Pancreas (tissue), 10 donors: ENCODE results near the gene RITA1. TPM values are rescaled to one million over a fixed set of nuclear protein-coding genes. Genes with fewer than 3 reads are reported as not detected.

Experiments
- ATAC-seq, 4 donors: fragments of 200-7000 bp; cut with Tn5 transposase; one replicate each; pipeline versions ENCODE4 v1.8.0 to v1.9.1; 2020; ENCODE audit warnings: mild to moderate bottlenecking in 4 of 4, moderate library complexity in 4 of 4
- DNase-seq, 6 donors: peaks; one replicate each; pipeline ENCODE4 v3.0.0-alpha.2; 2020
- FAIRE-seq: peaks from 2 replicates; lab custom pipeline; 2012; peaks lifted over from hg19 to GRCh38; lab: Jason Lieb, UNC
- H3K27ac ChIP-seq, 4 donors: fragments of 200-600 bp; sonication (generic); 1 replicate in 3 of 4; 2 replicates in 1 of 4; pipeline versions ENCODE4 v1.5.0 to v1.8.0; 2020
- H3K27me3 ChIP-seq, 4 donors: fragments of 200-600 bp; one replicate each; pipeline ENCODE4 v1.8.0; 2021
- H3K36me3 ChIP-seq, 3 donors: fragments of 200-600 bp; sonication (generic) in 1 of 3; one replicate each; pipeline versions ENCODE4 v1.5.0 to v1.8.0; 2020 to 2021
- H3K4me1 ChIP-seq, 3 donors: fragments of 200-600 bp; one replicate each; pipeline ENCODE4 v1.8.0; 2021
- H3K4me3 ChIP-seq, 4 donors: fragments of 200-600 bp; sonication (generic) in 2 of 4; one replicate each; pipeline versions ENCODE4 v1.5.0 to v1.8.0; 2020 to 2021
- H3K9me3 ChIP-seq, 4 donors: fragments of 200-600 bp; one replicate each; pipeline ENCODE4 v1.8.0; 2021
- CTCF ChIP-seq, 4 donors: fragments of 200-600 bp; sonication (generic) in 3 of 4; IDR thresholded peaks; one replicate each; pipeline versions ENCODE4 v1.5.0 to v1.8.0; 2021; ENCODE audit warnings: antibody characterized with exemption in 4 of 4
- WGBS, 2 donors: extraction: QIAGEN DNeasy Blood & Tissue Kit; methylation state at CpG; one replicate each; pipeline ENCODE4 v1.1.7; 2013; 5-methylcytosine and 5-hydroxymethylcytosine counted together
- intact Hi-C, 3 donors: fragments of 100-400 bp; cut with DNase I; formaldehyde crosslinking; loops; one replicate each; pipeline versions ENCODE4 v1.11.1 to v1.14.2; 2022
- polyA plus RNA-seq, 2 donors: library from polyadenylated mRNA; stranded (reverse); fragments of 200-250 nt; gene quantifications; one replicate each; pipeline ENCODE4 v1.2.3, GENCODE V29; 2013
- total RNA-seq, 6 donors: library from RNA; stranded (reverse); fragmentation: NEBNext Ultra II Directional in 4 of 6; extraction: Animal tissue kit (Norgen Biotek cat#: 25700) in 4 of 6; gene quantifications; one replicate each; pipeline versions ENCODE4 v1.2.1 to v1.2.4, GENCODE V29; 2021 to 2023
- donor health status: healthy with polysubstance abuse.
- donor health status: DM: no; HTN: no; CAD: no; lungs with moderate emphysema.
- donor health status: DM: no; HTN: no; CAD: no.
- donor health status: control.
- donor health status: control.
- donor health status: Bipolar disorder and iron deficiency.
- donor health status: DM: yes; HTN: yes; CAD: no.
- donor health status: DM: no; HTN: no; CAD: no.
- donor health status: DM: no; HTN: no; CAD: no.
- donor health status: DM: yes; HTN: yes; CAD: no.

The RITA1 gene
- total and polyA plus RNA-seq, 8 donors = 4.8 to 8.9 (median 5.4) TPM

GRCh38 chr12:113158439-113159203 lies 26.9 kb upstream of the RITA1 start:
- FAIRE-seq (no peak), DNase-seq (peak in 1 of 6 donors; percentile 70), ATAC-seq (no peak)
- no peak overlapping the region for H3K4me3 ChIP-seq
- peaks cover 0 to 6% (median 0%) of the 10 kb centered on the region in 3 donors for H3K4me1 ChIP-seq
- H3K27ac ChIP-seq = no peak overlapping the region
- H3K27me3 ChIP-seq = no peaks in the 10 kb centered on the region
- WGBS, 2 donors = 96% methylated on average over 25 to 26 of the region's 26 CpGs
- TF ChIP-seq CTCF (IDR thresholded peaks at IDR 0.05) = no peak
- intact Hi-C loops = loop anchor here in 2 of 3 donors (5.0 to 10.0 kb wide), 2 partner anchors 104 to 111 kb away; partner anchors contain the start of gene DTX1 (in 1 of the 2)
- peaks cover 0 to 40% (median 15%) of the 10 kb centered on the region in 3 donors for H3K36me3 ChIP-seq
- no peaks in the 10 kb centered on the region for H3K9me3 ChIP-seq

GRCh38 chr12:113159937-113160336 lies 25.6 kb upstream of the RITA1 start:
- no peak for TF ChIP-seq CTCF (IDR thresholded peaks at IDR 0.05)
- Histone ChIP-seq H3K9me3 (no peaks in the 10 kb centered on the region), H3K4me3 (no peak overlapping the region), H3K27ac (no peak overlapping the region), H3K36me3 (peaks cover 0 to 52% (median 16%) of the 10 kb centered on the region in 3 donors), H3K4me1 (no peaks in the 10 kb centered on the region), H3K27me3 (no peaks in the 10 kb centered on the region)
- intact Hi-C loops = loop anchor here in 2 of 3 donors (5.0 to 10.0 kb wide), 3 partner anchors 55 to 113 kb away; partner anchors contain the start of gene DTX1 (in 1 of the 2)
- no peak for DNase-seq
- FAIRE-seq = no peak
- 94 to 95% methylated on average over 7 of the region's 7 CpGs for WGBS, 2 donors
- ATAC-seq = no peak

- H3K4me1 ChIP-seq = no peaks in the 10 kb centered on the region
- H3K27ac ChIP-seq = no peak overlapping the region
- FAIRE-seq (no peak), DNase-seq (no peak), ATAC-seq (no peak)
- no peaks in the 10 kb centered on the region for H3K27me3 ChIP-seq
- H3K9me3 ChIP-seq = no peaks in the 10 kb centered on the region
- H3K36me3 ChIP-seq = peaks cover 0 to 66% (median 26%) of the 10 kb centered on the region in 3 donors
- intact Hi-C loops = loop anchor here in 1 of 3 donors (10.0 kb wide), 1 partner anchor 57 kb away; no protein-coding TSS in a partner anchor
- no peak for TF ChIP-seq CTCF (IDR thresholded peaks at IDR 0.05)
- 86 to 87% methylated on average over 23 to 26 of the region's 26 CpGs for WGBS, 2 donors
- no peak overlapping the region for H3K4me3 ChIP-seq
Measured at GRCh38 chr12:113161415-113162016, 24.0 kb upstream of the RITA1 start.

- intact Hi-C loops = loop anchor here in 1 of 3 donors (10.0 kb wide), 1 partner anchor 58 kb away; no protein-coding TSS in a partner anchor
- no peak for FAIRE-seq
Measured at GRCh38 chr12:113162102-113163029, 23.2 kb upstream of the RITA1 start.

More at GRCh38 chr12:113162102-113163029, 23.2 kb upstream of the RITA1 start:
- Histone ChIP-seq H3K4me3 (no peak overlapping the region), H3K4me1 (no peaks in the 10 kb centered on the region), H3K9me3 (no peaks in the 10 kb centered on the region), H3K27ac (no peak overlapping the region), H3K36me3 (peaks cover 0 to 75% (median 26%) of the 10 kb centered on the region in 3 donors), H3K27me3 (no peaks in the 10 kb centered on the region)
- peak in 5 of 6 donors; percentile 47 to 86 (median 74) for DNase-seq
- WGBS, 2 donors = 81% methylated on average over 25 of the region's 25 CpGs
- TF ChIP-seq CTCF (IDR thresholded peaks at IDR 0.05) = no peak
- ATAC-seq = peak; percentile 79 to 90 (median 85)
